ENCODE data around the gene DENND2A. TPM values are rescaled to one million over a fixed set of nuclear protein-coding genes. Genes with fewer than 3 reads are reported as not detected.
A peak's percentile ranks its signal among the peaks of the same experiment; 100 is the strongest.
"Not testable (repeated sequence)": the region's sequence is repeated elsewhere in the genome, so short reads cannot be mapped to it uniquely, and the experiment has no call there.

DENND2A gene
- total RNA-seq, 1 donor from 2014 or later, result 10.8 TPM

DNA sequence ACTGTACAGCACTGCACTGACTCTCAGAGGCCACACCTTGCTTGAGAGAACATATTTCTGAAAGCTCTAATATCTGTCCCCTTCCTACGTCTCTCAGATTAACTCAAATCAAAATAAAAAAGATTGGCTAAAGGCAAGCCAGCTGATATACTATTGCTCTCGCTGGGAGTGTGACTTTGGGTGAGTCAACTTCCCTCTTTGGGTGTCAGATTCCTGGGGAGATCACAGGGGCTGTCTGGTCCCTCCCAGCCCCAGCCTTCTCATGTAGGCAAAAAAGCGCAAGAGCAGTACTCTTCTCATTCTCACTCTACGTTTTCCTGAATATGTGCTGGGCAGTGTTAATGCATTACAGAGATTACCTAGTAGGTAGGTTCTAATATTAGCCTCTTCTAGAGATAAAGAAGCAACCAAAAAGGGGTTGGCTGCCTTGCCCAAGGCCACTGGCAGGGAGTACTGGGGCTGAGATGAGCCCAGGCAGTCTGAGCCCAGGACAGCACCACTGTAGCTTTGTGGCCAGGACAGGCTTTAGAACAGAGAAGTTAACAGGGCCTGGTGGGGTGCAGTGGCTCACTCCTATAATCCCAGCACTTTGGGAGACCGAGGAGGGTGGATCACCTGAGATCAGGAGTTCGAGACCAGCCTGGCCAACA is 9.1 kb upstream of the DENND2A start:
- no peaks in the 10 kb centered on the region for H3K36me3 ChIP-seq
- intact Hi-C loops (cut with micrococcal nuclease), result no loop called here
- no peaks in the 10 kb centered on the region for H3K27me3 ChIP-seq (ENCODE audit: low read depth)
- no peaks in the 10 kb centered on the region for H3K9me3 ChIP-seq (replicated peaks)
- no peak for DNase-seq
- H3K4me1 ChIP-seq, result peaks cover 33% of the 10 kb centered on the region
- H3K27ac ChIP-seq (replicated peaks), result peak overlapping the region; percentile 54
- TF ChIP-seq, protein P1, sequence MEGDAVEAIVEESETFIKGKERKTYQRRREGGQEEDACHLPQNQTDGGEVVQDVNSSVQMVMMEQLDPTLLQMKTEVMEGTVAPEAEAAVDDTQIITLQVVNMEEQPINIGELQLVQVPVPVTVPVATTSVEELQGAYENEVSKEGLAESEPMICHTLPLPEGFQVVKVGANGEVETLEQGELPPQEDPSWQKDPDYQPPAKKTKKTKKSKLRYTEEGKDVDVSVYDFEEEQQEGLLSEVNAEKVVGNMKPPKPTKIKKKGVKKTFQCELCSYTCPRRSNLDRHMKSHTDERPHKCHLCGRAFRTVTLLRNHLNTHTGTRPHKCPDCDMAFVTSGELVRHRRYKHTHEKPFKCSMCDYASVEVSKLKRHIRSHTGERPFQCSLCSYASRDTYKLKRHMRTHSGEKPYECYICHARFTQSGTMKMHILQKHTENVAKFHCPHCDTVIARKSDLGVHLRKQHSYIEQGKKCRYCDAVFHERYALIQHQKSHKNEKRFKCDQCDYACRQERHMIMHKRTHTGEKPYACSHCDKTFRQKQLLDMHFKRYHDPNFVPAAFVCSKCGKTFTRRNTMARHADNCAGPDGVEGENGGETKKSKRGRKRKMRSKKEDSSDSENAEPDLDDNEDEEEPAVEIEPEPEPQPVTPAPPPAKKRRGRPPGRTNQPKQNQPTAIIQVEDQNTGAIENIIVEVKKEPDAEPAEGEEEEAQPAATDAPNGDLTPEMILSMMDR (IDR thresholded peaks at IDR 0.05; ENCODE audit: borderline replicate concordance), result no peak
- no peak overlapping the region for H3K4me3 ChIP-seq

DNA sequence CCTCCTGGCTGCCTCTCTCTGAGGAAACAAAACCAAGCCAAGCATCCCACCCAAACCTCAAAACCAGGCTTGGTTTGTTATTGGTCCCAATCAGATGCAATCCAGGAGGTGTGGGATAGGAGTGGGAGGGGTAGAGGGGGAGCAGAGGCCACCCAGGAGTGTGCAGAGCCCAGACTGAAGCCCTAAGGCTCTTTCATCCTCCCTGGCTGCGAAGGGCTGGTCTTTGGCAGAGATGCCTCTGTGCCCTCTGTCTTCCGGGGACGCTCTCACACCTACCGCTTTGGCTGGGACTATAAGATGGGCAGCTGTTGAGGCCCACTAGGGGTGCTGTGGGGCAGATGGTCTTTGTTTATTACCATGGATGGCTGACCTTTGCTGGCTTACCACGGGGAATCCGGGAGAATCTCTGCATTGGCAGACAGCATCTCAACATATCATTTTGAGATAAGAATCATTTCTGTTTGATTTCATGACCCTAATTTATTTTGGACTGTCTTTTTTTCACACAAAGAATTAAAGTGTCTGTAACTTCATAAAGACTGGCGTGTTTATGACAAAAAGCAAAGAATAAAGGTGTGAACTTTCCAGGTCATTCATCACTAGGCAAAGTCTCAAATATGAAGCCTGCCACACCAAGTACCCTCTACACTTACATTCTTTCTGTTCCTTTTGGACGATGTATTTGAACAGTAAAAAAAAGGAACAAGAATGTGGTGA is 6.5 kb upstream of the DENND2A start:
- Histone ChIP-seq H3K4me3 (no peak overlapping the region), H3K36me3 (no peaks in the 10 kb centered on the region), H3K27ac (replicated peaks) (no peak overlapping the region), H3K27me3 (ENCODE audit: low read depth) (no peaks in the 10 kb centered on the region), H3K4me1 (peaks cover 27% of the 10 kb centered on the region), H3K9me3 (replicated peaks) (no peaks in the 10 kb centered on the region)
- DNase-seq, result no peak
- TF ChIP-seq, protein P1 (IDR thresholded peaks at IDR 0.05; ENCODE audit: borderline replicate concordance), result peak; percentile 61
- intact Hi-C loops (cut with micrococcal nuclease), result no loop called here

DNA sequence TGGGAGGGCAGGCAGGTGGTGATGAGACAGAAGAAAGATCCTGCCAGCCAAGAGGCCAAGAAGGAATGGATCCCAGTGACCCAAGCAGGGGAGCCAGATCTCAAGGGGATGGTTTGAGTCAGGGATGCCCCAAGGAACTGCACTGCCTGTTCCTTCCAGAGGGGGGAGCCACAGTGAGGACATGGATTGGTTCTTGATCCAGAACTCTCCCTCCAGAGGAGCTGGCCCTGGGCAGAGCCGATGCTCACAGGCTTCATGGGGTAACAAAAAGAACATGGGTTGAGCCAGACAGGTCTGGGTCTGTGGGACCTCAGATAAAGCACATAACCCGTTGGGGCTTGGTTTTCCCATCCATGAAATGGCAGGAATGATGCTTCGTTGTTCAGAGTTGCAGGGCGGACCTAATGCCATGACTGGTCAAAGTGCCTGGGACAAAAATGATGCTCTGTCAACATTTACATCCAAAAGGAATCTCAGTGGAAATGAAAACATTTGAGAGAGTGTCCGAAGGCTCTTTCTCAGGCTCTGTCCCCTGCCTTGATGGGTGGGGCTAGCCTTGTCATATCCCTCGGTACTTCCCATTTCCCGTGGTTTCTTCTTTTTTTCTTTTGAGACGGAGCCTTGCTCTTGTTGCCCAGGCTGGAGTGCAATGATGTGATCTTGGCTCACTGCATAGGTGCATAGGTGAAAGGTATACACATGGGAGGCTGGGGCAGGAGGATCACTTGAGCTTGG is 4.7 kb upstream of the DENND2A start:
- Histone ChIP-seq H3K4me1 (peaks cover 26% of the 10 kb centered on the region), H3K27ac (replicated peaks) (peak overlapping the region; percentile 24), H3K27me3 (ENCODE audit: low read depth) (peaks cover 7% of the 10 kb centered on the region), H3K4me3 (no peak overlapping the region), H3K36me3 (no peaks in the 10 kb centered on the region), H3K9me3 (replicated peaks) (no peaks in the 10 kb centered on the region)
- no peak for DNase-seq
- TF ChIP-seq, protein P1 (IDR thresholded peaks at IDR 0.05; ENCODE audit: borderline replicate concordance), result peak; percentile 36
- intact Hi-C loops (cut with micrococcal nuclease), result no loop called here

DNA sequence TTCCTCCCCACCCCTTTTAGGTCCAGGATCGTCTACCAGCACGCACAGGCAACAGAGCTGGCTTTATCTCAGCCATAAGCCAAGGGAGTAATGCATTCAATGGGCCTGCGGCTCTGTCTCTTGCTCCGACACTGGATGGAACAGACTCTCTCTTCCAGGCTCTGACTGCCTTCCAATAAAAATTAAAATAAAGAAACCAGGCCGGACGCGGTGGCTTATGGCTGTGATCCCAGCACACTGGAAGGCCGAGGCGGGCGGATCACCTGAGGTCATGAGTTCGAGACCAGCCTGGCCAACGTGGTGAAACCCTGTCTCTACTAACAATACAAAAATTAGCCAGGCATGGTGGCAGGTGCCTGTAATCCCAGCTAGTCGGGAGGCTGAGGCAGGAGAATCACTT is 4.1 kb upstream of the DENND2A start:
- peak overlapping the region; percentile 9 for H3K27ac ChIP-seq (replicated peaks)
- H3K9me3 ChIP-seq (replicated peaks); intact Hi-C loops (cut with micrococcal nuclease); DNase-seq; H3K36me3 ChIP-seq; H3K4me3 ChIP-seq: not testable (repeated sequence)
- H3K27me3 ChIP-seq (ENCODE audit: low read depth), result peaks cover 12% of the 10 kb centered on the region
- peaks cover 25% of the 10 kb centered on the region for H3K4me1 ChIP-seq

DNA sequence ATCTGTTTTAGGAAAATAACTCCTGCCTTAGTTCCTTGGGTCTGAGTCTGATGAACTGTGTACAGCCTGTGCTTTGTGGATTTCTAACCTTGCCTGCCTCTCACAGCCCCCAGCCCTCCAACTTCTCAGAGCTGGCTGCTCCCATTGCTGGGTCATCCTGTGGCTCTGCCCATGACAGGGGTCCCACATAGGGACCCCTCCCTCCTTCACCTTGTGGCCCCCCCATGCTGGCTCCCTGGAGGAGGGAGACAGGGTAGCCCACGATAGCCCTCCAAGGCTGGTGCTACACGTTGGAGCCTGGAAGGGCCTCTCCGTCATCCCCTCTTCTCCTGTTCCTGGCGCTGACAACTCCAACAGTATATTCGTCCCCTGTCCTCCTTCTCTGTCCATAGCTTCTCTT is 2.8 kb upstream of the DENND2A start:
- Histone ChIP-seq H3K4me1 (peaks cover 30% of the 10 kb centered on the region), H3K36me3 (no peaks in the 10 kb centered on the region), H3K27ac (replicated peaks) (no peak overlapping the region), H3K4me3 (no peak overlapping the region), H3K9me3 (replicated peaks) (no peaks in the 10 kb centered on the region), H3K27me3 (ENCODE audit: low read depth) (peaks cover 14% of the 10 kb centered on the region)
- TF ChIP-seq, protein P1 (IDR thresholded peaks at IDR 0.05; ENCODE audit: borderline replicate concordance), result no peak
- DNase-seq, result no peak
- intact Hi-C loops (cut with micrococcal nuclease), result no loop called here

Measured in left ventricle myocardium inferior (tissue), 1 donor.